NOMO-1 (cell line): ENCODE data around the gene POLR1A.

Experiments
- DNase-seq, 2 experiments: peaks; one replicate each; lab custom pipeline; 2025; ENCODE audit not compliant: unreplicated experiment in 2 of 2; lab: John Stamatoyannopoulos, UW

Gene POLR1A

GRCh38 chr2:86038291-86039081 is 67.2 kb downstream of the POLR1A start:
- peak in 1 of 2 experiments; percentile 37 for DNase-seq

GRCh38 chr2:86037795-86038192 is 67.9 kb downstream of the POLR1A start:
- DNase-seq = no peak

GRCh38 chr2:86037141-86037794 is 68.4 kb downstream of the POLR1A start:
- DNase-seq = peak in 1 of 2 experiments; percentile 4

GRCh38 chr2:86036669-86037138 is 69.0 kb downstream of the POLR1A start:
- no peak for DNase-seq

- peak; percentile 82 to 85 for DNase-seq
These were observed 69.6 kb downstream of the POLR1A start for GRCh38 chr2:86035883-86036668.

GRCh38 chr2:86035376-86035882 is 70.3 kb downstream of the POLR1A start:
- no peak for DNase-seq

- DNase-seq = no peak
These were observed 71.7 kb downstream of the POLR1A start for GRCh38 chr2:86033751-86034692.

GRCh38 chr2:86032861-86033595 is 72.7 kb downstream of the POLR1A start:
- no peak for DNase-seq

- no peak for DNase-seq
These were observed 74.1 kb downstream of the POLR1A start for GRCh38 chr2:86031606-86032005.

- no peak for DNase-seq
These were observed 74.5 kb downstream of the POLR1A start for GRCh38 chr2:86031151-86031550.

GRCh38 chr2:86029873-86030272 is 75.8 kb downstream of the POLR1A start:
- DNase-seq = no peak

- DNase-seq = no peak
These were observed 76.8 kb downstream of the POLR1A start for GRCh38 chr2:86028766-86029381.

- DNase-seq = no peak
These were observed 77.5 kb downstream of the POLR1A start for GRCh38 chr2:86027922-86028765.

- DNase-seq = no peak
These were observed 78.3 kb downstream of the POLR1A start for GRCh38 chr2:86027196-86027921.

GRCh38 chr2:86026744-86027065 is 79.0 kb downstream of the POLR1A start:
- no peak for DNase-seq

- no peak for DNase-seq
These were observed 79.5 kb downstream of the POLR1A start for GRCh38 chr2:86025976-86026743.
